NCI-H345 treated with DMSO at 0.1 percent for 48 hours (cell line): ENCODE measurements around the gene RUFY1.
"Not testable (repeated sequence)": the region's sequence is repeated elsewhere in the genome, so short reads cannot be mapped to it uniquely, and the experiment has no call there.

Source experiments
- DNase-seq: peaks from one replicate; lab custom pipeline; 2025; ENCODE audit not compliant: unreplicated experiment; lab: John Stamatoyannopoulos, UW

The RUFY1 gene

DNA sequence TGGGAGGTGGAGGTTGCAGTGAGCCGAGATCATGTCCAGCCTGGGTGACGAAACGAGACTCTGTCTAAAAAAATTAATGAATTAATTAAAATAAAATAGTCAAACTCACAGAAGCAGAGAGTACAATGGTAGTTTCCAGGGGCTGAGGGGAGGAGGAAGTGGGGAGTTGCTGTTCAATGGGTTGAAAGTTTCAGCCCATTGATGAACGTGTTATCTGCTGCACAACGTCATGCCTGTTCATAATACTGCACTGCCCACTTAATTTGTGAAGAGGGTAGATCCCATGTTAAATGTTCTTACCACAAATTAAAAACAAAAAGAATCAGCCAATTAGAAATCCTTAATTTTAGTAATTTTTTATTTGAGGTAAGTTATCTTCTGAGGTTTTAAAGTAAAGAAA is 16.4 kb upstream of the RUFY1 start:
- no peak for DNase-seq

DNA sequence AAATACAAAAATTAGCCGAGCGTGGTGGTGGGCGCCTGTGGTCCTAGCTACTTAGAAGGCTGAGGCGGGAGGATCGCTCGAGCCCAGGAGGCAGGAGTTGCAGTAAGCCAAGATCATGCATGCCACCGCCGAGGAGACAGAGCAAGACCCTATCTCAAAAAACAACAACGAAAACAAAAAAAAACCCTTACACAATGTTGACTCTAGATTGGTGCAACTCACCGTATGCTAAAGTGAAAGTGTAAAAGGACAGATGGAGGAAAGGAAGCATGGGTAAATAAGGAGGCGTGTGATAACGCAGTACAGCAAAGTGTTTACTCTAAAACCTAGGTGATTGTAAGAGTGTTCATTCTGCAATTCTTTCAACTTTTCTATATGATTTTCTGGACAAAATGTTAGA is 15.9 kb upstream of the RUFY1 start:
- DNase-seq = no peak

DNA sequence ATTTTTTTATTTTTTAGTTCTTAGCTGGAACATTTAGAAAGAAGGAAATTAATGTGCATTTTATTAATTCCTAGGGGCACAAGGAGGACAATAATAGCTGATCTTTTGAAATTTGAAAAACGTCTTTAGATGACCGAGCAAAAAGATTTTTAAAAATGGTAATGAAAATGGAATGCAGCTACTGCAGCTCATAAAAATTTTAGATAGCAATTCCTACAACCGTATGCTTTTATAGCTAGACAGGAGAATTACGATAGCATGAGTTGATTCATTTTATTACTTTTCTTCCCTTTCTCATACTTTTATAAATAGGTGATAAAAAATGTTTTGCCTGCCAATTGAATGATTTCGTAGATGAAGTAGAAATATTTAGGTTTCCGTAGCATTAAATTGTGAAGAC is 13.7 kb upstream of the RUFY1 start:
- DNase-seq = no peak

DNA sequence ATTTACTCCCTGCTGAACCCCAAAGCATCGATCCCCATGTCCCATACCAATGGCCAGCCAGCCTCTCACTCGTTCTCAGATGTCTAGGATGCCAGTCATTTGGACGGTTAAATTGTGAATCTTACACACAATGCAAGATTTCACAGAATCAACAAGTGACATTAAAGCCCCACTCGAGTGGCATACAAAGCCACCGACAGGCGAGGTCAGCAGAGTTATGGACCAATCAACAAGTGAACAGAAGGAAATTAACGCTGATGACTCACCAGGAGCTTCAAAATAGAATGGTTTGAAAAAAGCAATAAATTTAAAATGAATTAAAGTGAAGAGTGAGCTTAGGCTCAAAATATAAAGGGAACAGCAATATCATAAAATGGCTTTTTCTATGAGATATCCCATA is 8.2 kb upstream of the RUFY1 start:
- DNase-seq = no peak

DNA sequence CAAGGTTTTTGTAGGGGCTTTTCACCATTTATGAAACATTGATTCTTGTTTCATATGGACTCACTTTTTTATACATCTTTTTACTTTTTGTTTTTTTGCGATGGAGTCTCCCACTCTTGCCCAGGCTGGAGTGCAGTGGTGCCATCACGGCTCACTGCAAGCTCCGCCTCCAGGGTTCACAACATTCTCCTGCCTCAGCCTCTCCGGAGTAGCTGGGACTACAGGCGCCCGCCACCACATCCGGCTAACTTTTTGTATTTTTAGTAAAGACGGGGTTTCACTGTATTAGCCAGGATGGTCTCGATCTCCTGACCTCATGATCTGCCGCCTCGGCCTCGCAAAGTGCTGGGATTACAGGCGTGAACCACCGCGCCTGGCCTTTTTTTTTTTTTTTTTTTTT is 7.1 kb upstream of the RUFY1 start:
- DNase-seq = not testable (repeated sequence)

DNA sequence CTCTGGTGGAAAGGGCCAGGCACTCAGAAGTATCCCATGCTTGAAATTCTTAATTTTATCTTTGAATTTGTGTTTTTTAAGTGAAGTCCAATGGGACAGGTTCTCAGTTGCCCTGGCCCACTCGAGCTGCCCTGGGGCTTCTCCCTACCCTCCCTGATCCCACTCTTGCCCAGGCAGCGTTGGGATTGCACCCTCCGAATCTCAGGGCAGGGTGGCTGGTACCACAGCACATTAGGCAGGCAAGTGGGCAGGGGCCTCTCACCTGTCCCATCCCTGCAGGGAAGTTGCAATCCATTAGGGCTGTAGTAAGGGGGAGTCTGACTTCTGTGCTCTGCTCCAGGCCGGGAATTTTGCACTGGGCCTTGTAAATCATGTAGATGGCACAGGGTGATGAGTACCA is 2.7 kb downstream of the RUFY1 start:
- DNase-seq = no peak

DNA sequence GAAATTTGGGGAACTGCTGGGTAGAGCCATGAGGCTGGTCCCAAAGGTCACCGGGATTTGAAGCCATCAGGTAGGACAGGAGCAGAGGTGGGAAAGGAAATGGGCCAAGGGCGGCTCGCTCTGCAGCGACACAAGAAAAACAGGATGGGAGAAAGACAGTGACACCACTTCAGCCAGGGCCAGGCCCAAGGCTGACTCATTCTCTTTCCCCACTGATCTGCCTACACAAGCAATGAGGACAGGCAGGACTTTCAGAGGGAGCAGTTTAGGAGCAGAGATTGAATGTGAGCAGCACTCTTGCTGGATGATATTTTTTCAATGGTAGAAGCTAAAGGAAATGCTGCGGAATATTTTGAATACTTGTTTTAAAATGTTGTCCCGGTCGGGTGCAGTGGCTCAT is 3.5 kb downstream of the RUFY1 start:
- no peak for DNase-seq

DNA sequence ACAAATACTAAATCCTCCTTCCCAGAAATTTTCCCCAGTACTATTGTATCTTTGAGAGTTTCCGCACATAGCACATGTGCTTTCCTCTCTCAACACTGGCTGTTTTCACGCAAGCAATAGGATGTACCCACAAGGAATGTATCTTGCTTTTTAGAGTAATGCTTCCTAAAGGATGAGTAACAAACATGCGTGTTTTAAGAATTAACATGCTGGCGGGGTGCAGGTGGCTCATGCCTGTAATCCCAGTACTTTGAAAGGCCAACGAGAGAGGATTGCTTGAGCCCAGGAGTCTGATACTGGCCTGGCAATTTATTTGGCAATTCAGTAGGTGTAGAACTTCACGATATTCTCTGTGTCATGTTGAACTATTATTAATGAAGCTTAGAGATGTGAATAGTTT is 4.6 kb downstream of the RUFY1 start:
- DNase-seq = no peak

DNA sequence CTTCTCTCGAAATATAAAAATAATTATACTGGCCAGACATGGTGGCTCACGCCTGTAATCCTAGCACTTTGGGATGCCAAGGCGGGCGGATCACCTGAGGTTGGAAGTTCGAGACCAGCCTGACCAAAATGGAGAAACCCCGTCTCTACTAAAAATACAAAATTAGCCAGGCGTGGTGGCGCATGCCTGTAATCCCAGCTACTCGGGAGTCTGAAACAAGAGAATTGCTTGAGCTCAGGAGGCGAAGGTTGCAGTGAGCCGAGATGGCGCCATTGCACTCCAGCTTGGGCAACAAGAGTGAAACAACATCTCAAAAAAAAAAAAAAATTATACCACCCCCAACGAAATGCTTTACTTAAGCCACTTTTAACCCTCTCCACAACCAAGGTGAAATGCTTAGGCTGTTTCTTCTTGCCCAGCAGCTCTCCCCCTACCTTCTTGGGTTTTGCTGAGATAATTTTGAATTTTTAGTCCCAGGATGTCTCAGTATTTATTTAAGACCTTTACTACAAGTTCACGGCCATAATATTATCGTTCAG is 8.0 kb downstream of the RUFY1 start:
- not testable (repeated sequence) for DNase-seq

DNA sequence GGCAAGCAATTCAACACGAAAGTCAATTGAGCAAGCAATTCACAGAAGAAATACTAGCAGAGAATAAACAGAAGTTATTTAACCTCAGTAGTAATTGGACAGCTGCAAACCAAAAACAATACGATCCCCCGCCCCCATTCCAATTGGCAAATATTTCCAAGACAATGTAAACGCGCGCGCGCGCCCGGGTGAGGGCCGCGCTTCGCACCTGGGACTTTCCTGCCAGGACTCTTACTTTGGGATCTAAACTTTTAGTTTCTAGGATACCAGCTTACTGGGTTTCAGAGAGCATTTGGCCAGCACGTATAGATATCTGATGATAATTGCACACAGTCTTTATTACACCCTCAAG is 8.6 kb downstream of the RUFY1 start:
- peak; percentile 78 for DNase-seq

DNA sequence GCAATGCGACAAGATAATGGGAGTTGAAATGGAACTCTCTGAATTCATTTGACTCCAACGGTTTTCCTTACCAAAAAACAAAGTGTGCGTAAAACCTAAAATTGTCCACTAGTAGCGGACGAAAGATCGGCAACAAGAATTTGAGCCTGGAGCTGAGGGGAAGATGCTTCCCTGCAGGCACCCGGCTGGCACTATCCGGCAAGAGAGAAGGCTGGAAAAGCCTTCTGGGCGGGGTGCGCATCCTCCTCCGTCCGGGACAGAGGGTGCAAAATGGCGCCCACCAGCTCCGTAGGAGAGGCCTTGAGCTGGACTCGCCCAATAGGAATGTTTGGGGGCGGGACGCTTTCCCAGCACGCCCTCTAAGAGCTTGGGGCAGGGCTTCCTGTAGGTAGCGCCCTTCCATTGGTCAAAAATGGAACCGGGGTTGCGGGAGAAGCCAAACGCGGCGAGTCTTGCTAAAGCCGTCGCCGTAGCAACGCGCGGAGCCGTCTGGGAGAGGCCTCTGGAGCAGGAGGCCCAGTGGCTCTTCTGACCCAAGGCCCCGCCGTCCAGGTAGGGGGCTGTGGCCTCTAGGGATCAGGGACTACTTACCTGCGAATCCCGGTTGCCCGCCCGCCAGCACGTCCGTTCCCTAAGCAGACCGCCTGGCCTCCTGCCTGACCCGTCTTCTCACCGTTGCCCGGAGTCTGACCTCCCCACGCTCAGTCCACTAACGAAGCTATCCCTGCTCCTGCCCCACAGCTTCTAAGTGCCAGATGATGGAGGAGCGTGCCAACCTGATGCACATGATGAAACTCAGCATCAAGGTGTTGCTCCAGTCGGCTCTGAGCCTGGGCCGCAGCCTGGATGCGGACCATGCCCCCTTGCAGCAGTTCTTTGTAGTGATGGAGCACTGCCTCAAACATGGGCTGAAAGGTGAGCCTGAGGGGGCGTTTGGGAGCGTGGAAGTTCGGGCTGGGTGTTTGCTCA is 9.2 kb downstream of the RUFY1 start:
- peak; percentile 98 for DNase-seq

DNA sequence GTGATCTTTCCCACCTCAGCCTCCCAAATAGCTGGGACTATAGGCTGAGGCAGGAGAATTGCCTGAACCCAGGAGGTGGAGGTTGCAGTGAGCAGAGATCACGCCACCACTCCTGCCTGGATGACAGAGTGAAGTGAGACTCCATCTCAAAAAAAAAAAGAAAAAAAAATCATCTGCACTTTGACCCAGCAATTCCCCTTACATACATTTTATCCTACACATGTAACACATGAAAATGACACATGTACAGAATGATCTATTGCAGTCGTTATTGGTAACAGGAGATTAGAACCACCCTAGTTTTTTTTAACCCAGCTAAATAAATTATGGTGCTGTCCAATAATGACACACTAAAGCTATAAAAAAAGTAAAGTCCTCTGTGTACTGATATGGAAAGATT is 14.2 kb downstream of the RUFY1 start:
- DNase-seq = no peak

DNA sequence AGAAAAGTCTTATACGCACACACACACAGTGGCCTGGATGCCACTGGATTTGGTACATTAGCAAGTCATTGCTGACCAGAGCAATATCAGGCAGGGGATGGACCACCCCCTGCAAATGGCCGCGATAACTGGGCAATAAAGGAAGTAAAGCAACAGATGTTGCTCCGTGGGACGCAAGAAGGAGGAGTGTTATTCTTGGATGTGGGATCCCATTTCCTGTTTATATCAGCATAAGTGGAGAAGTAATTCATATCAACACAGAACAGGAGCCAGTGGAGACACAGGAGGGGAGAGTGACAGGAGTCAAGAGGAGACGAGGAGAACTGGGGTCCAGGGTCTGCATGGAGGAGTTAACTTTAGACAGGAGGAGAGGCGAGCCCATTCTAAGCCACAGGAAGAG is 18.4 kb downstream of the RUFY1 start:
- no peak for DNase-seq

DNA sequence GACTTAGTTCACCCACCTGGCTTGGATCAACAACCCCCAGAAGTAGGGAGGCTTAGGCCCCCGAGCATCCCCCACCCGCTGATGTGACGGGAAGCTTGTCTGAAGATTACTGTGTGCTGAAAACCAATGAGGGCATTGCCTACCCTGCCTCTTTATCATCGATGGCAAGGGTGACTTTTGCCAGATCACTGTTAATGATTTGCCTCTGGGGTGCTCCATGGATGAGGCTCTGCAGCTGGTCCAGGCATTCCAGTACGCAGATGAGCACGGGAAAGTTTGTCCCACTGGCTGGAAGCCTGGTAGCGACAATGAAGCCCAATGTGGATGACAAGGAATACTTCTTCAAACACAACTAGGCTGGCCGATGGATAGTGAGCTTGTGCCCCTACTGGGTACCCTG is 22.0 kb downstream of the RUFY1 start:
- no peak for DNase-seq

DNA sequence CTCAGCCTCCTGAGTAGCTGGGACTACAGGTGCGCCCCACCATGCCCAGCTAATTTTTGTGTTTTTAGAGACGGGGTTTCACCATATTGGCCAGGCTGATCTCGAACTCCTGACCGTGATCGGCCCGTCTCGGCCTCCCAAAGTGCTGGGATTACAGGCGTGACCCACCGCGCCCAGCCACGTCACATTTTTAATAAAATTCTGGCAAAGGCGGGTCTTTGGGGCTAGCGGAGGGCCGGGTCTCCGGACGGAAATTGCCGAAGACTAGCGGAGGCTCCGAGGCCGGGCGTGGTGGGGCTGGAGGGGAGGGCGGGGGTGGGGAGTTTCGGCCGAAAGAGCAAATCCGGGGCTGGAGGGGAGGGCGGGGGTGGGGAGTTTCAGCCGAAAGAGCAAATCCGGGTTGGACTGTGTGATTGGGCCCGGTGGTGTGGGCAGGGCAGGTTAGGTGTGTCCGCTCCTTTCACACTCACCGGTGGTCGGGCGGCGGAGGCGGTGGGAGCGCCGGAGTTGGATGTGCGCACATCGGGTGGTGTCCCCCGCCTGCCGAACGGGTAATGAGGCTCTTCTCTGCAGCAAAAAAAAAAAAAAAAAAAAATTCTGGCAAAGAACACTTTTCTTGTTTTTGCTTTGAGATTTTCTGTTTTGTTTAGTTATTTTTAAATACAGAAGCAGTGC is 27.1 kb downstream of the RUFY1 start:
- DNase-seq = no peak

DNA sequence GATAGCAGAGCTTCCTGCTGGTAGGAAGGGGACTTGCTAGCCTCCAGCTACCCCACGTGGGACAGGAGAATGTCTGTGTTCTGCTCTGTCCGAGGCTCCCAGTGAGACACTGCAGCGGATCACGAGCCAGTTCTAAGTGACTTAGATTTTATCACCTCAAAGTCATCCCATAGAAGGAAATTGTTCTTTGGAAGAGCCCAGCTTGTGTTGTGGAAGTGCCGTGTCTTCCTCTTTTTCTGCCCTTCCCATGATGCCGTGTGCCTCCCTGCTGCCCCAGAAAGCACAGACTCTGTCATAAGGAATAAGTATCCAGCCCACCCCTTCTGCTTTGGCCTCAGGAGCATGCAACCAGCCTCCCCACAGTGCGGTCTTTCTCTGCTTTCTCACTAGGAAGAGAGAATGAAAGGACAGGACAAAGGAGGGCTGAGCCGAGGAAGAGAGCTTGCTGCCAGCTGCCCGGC is 35.6 kb downstream of the RUFY1 start:
- DNase-seq = no peak

DNA sequence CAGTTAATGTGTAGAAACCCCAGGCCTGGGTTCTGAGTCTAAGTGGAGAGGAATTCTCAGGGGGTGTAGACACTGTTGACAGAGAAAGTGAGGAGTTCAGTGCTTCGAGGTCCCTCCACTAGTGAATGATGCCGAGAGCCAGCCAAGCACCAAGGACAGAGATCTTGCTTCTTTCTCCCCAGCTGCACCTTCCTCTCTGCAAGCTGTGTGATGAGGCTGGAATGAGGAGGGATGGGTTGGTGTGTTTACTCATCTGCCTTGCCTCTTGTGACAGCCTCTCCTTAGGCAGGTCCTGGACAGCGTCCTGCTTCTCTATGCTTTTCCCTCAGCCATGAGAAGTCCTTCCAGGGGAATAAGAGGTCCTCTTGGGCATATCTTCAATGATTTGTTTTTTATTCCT is 37.8 kb downstream of the RUFY1 start:
- no peak for DNase-seq

DNA sequence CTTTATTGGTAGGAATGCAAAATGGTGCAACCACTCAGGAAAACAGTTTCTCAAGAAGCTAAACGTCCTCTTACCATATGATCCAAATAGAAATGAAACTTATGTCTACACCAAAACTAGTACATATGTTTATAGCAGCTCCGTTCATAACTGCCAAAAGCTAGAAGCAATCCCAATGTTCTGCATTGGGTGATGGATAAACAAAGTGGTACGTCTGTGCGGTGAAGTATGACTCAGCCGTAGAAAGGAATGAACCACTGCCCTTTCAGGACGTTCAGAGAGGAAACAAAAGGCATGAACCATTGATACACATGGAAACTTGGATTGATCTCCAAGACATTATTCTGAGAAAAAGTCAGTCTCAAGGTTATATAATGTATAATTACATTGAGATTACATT is 45.6 kb downstream of the RUFY1 start:
- no peak for DNase-seq

DNA sequence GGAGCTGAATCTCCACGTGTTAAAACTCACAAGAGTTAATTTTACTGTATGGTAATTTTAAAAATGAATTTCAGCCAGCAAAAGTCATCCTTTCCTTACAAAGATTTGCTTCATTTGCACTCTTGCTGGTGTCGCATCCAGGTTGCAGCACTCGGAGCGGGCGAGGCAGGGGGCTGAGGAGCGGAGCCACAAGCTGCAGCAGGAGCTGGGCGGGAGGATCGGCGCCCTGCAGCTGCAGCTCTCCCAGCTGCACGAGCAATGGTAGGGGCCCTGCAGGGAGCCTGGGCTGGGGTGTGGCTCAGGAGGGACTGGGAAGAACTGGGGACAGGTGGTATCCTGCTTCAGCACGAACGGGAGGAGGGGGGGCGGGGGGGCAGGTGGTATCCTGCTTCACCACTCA is 46.1 kb downstream of the RUFY1 start:
- DNase-seq = peak; percentile 87

DNA sequence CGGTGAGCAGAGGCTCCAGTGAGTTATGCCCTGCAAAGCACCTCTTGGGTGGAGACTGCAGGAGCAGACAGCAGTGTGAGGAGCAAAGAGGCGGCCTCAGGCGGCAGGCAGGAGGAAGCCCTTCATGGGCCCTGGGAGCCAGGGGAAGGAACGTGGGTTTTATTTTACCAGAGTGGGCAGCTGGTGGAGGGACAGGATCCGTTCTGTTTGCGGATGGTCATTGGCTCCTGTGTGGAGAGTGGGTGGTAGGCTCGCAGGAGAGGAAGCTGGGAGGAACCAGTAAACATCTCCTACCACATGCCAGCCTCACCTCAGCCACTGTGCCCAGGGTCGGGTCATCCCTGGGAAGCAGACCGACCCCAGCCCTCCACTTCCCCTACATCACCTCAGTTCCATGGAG is 48.7 kb downstream of the RUFY1 start:
- no peak for DNase-seq

DNA sequence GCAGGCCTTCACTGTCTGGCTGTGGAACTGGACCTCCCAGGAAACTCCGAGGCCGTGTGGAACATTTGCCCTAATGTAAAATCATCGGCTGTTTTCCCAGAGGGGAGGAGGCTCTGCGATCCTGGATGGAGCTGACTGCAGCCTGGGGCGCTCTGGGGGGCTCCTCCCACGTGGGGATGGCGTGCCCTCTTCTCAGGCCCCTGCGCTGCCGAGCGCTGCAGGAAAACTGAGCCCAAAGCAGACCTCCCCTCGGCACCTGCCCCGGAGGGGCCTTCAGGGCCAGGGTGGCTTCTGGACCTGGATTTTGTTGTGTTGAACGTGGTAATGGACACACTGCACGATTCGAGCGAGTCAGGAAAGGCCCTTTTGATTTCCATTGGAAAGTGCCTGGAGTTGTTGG is 49.2 kb downstream of the RUFY1 start:
- DNase-seq = no peak

DNA sequence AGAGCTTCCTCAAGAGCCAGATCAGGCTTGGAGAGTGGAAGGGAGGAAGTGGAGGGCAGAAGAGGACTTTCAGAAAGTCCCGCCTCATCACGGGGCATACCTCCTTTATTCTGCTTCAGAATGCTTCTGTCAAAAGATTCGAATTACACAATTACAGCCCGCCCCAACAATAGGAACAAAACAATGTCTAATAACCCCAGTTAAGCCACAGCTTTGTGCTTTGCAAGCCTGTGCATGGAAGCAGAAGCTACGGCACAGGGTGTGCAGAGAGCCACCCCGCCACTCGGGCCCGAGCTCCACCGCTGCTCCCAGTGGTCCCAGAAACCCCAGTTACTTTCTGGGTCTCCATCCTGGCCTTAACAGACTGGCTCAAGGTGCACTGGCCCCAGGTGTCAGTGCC is 49.6 kb downstream of the RUFY1 start:
- no peak for DNase-seq
